HG03442 (cell line): Measurements from ENCODE around the gene LUM.

Experiments
- ATAC-seq: cut with Tn5 transposase; IDR thresholded peaks from one replicate; pipeline ENCODE4 v1.9.1; 2021; ENCODE audit warnings: mild to moderate bottlenecking, moderate library complexity; ENCODE audit not compliant: unreplicated experiment

LUM gene

DNA sequence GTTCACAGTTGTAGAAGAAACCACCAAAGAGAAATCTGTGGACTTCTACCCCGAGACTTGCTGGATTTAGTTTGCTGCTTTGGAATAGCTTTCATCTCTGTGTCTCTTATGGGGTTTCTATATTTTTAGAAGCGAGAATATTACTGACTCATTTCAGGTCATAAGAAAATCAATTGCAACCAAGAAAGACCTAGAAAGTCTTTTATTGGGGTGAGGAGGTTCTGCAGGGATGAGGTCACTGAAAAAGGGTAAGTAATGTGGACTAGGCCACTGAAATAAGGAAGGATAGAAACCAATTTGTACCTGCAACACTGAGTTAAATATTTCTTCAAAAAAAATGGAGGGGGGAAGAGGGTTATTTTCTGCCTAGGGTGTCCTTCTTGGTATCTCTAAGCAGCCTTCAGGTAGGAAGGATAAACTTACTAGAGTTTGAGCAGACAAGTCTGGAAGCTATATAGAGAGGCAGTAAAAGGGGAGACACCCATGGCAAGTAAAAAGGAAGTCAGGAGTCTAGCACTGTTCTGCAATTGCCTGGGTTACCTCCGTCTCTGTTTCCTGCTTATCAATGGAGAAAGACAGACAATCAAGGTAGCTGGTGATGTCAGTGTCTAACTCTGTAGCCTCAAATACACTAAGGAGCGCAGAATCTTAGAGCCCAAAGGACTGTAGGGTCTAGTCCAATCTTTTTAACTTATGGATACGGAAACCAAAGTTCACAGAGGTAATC lies 33.9 kb downstream of the LUM start:
- ATAC-seq, result no peak

DNA sequence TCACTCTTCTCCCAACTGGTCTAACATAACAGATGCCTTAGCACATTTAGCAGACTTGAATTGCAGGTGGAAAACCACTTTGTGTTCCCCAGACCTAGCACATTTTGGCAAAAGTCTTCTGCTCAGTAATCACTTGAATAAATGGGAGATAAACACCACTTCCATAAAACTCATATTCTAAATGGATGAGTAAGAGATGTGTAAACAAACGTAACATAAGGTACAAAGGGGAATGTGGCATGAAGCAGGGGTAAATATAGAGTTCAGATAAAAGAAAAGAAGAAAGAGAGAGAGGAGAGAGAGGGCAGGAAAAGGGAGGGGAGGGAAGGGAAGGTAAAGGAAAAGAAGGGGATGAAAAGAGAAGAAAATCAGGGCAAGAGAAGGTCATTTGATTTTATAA lies 36.4 kb downstream of the LUM start:
- ATAC-seq, result no peak

DNA sequence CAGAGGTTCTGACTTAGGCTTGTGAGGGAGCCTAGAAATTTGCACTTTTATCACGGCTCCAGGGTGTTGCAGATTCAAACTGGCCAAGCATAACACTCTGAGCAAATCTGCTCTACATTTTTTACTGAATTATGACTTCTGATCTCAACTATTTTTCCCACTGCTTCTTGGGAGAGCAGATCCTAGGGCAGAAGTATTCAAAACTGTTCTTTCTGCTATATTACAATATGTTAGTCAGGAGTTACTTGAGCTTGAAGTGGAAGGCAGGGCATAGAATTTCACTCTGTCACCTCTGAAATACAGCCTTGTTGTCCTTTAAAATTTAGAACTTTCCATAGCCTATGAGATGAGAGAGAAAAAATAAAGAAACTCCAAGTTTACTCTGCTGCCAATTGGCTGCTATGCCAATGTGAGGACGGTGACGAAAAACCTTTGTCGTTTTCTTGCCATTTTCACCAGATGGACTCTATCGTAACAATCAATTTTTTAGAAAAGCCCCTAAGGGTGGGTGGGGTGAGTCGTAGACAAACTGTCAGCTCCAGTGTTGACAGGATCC lies 37.1 kb downstream of the LUM start:
- ATAC-seq, result no peak

DNA sequence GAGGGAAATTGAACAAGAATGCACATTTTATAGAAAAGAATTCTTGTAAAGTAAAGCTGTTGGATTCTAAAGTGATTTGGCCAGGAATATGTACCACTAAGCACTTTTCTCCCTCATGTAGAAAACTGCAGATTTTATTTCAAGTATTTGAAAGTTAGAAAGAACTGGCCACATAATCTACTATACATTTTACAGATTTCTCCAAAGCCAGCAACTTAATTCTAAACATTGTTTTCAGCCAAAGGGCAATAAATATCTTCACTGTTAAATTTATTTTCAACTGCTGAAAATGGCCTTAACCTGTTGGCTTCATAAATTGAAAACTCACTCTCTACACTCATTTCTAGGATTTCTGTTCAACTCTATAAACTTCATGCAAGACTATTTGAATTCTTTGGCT lies 37.9 kb downstream of the LUM start:
- no peak for ATAC-seq

DNA sequence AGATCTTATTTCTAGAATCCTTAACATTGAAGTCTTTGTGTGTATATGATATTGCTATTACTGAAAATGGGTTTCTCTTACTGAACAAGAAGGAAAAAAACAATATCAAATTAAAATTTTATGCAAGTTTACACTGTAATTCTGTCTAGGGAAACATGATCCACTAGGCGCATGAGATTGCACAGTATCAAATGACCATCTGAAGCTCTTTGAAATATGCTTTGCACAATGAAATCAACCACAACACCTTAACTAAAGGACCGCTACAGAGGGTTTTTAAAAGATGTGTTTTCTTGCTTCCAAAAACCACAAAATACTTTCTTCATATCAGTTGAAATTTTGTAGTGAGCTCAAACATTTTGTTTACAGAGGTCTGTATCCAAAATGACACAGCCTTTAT lies 38.4 kb downstream of the LUM start:
- no peak for ATAC-seq

DNA sequence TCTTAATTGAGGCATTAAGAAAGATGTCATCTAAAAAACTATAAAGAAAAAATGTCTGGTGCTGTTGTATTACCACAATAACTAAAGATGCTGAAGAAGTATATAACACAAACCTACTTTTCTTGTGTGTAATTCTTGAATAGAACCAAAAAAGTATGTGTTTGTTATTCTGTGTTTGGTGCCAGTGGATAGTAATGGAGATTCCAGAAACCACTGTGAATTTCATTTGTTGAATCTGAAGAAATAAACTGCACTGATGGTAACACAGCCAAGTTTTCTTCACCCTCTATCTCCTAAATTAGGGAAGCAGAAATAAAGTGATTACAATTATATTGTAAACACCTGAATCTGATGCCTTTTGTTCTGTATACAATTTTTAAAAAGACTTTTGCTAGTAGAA lies 40.4 kb downstream of the LUM start:
- no peak for ATAC-seq

DNA sequence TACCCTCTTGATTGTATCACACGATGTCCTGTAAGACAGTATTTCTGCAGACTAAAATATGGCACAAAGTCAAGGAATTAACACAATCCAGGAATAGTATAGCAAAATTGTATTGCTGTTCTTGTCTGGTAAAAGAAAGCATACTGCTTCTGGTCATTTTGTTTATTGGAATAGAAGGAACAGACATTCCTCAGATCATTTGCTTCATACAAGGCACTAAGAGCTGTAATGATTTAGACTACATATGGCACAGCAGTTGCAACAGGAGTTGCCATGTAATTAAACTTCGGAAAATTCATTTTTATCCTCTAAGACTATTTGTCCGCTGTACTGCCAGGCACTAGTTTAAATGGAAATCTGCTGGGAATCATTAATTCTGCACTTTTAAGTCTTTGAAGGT lies 45.9 kb downstream of the LUM start:
- ATAC-seq, result no peak

DNA sequence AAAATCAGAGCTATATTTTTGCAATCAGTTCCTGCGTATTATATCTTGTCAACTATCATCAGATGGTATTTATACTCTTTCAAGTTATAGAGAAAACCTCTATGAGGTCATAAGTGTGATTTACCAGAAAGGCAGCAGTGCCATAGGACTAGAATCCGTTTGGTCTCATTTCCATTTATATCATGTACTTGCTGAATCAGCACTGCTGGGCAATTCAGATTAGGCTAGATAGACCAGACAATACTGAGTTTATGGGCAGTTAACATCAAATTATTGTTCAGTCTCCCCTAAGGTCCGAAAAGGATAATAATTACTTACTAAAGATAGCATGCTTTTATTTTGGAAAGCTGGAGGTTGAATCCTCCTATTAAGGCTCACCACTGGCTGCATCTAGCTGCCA lies 46.7 kb downstream of the LUM start:
- ATAC-seq, result no peak

DNA sequence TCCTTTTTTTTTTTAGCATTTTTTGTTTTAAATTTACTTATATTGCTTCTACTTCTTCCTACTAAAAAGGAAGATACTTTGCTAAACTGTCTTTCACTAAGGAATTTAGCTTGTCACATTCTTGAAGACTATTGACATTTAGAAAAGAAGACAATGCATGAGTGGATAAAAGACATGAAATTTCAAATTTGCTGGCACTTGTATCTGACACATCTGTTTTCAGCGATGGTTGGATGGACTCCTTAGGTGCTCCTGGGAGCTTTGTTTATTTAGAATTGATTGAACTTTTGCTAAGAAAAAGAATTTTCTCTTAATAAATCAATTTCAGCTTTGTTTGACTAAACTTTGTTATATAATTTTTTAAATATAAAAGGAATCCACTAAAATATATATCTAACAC lies 50.2 kb downstream of the LUM start:
- no peak for ATAC-seq

DNA sequence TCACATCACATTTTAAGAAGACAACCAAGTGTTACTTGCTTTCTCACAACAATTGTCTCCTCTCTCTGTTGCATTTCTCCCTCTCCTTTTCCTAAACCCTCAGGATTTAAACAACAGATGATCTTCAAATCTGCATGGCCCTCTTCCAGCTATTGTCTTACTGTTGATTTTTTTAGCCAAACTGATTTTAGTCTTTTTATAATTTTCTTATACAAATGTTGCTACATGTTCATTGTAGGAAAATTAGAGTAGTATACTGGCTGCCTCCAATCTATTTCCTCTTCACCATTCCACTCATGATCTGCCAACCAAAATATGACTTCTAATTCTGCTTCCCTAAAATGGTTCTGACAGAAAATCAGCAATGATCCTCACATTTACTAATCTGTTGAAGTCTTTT lies 52.1 kb downstream of the LUM start:
- ATAC-seq, result no peak

DNA sequence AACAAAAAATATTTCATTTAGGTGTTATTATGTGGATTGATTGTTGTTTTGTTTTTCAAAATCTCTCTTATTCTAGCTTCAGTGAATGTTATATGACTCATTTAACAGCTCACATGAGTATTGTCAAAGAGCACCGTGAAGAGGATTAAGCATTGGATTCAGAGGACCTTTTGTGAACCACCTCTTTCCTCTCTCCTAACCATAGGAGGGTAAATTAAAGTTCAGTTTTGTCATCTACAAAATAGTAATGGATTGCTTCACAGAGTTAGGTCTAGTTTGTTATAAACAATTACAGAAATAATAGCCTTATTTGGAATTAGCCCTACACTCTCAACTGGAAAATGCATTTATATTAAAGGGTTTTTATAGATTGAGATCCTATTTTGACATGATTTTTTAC lies 52.5 kb downstream of the LUM start:
- no peak for ATAC-seq

DNA sequence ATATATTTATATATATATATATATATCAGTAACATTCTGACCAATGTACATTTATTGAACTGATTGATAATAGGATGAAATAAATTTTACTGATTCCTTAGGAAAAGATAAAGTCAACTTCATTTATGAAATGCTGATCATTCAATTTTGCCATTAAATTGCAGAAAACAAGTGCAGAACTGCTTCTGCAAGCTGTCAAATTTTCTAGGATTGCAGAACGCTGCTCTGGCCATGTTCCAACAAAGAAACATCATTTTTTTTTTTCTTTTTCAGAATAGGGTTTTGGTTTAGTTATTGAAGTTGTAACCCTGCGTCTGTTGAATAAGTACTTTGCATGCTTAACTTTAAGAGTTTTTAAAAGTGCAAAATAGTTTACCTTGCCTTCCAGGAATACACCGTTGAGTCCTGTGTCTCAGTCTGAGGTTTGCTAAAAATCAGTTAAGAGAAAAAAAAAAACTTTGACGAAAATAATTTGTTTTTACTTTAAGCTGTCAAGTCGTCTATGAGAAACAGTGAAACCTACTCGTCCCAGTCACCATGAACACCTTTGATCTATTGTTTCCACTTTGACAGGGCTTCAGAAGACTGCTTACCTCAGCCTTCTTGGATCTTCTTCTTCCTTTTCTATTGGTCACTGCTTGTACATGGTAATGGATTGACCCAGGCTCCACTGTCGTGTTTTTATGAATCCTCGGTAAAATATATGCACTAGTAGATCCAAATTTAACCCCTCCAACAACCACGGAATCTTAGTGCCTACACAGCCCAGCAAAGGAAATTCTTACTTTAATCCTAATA lies 53.7 kb downstream of the LUM start, which contains the start of gene KERA:
KERA (minus strand) TSS at position 657 of the 798 bp plus-strand sequence. CDS start 1,743 bp downstream, outside the sequence.
- ATAC-seq, result no peak

DNA sequence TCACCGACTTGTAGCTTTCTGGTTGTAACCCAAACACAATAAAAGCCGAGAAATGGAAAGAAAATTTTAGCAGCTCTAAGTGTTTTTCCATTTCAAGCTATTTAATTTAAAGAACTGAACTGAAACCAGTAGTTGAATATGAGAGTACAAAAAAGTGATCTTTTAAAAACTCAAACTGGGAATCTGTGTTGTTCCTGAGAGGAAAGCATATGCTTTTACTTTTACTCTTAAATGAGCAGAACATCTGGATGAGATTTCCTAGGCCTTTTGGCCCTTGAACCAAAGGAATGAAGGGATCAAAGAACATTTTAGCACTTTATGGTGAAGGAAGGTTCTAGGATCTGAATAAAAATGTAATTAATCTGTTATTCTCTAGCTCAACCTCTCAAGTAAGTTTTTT lies 54.8 kb downstream of the LUM start:
- ATAC-seq, result no peak

DNA sequence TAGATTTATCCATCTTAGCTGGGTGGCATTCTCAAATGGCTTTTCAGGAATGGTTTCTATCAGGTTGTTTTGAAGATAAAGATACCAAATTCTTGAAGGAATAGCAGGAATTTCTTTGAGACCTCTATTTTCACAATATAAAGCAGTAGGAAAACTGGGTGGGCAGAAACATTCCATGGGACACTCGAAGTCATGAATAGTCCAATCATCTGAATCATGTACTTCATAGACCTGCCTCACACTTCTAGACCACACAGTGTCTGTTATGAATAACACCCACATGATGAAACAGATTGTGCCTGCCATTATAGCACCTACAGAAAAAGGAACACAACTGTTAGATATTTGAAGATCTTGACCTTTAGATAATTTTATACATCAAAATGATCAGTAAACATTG lies 55.3 kb downstream of the LUM start:
- no peak for ATAC-seq

DNA sequence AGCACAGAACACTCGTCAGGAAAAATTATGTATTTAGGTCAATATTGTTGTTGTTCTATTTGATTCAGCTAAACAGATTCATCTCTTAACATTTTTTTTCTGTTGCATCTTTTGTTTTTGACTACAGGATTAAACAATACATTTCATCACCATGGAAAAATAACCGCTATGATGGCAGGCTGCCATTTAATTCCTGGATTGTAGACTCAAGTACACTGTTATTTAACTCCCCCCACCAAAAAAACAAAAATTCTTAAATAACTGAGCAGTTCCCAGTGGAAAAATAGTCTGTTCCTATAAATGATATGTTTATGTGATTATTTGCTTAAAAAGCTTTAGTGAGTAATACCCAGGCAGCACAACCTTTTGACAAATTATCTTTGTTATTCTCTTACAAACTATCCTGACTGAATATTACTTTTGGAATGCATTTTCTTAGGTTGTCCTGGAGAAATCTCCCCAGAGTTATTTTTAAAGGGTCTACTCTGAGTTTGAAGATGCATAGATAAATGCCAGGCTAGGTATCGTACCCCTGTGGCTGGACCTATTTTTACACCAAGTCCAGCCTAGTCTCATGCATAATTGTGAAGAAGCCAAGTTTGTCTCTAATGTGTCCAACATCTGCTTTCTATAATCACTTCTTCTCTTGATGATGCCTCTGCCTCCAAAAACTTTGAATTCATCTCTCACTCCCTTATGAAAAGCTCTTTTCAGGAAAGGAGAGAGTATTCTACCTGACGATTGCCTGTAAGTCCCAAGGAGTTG lies 57.2 kb downstream of the LUM start:
- no peak for ATAC-seq
